Activated T-helper 9 cell treated with anti-CD3 and anti-CD28 coated beads, Interleukin-2, amount 50 U/mL, for 16 hours (primary cell): Measurements from ENCODE around the gene TMEM184B.

Source experiments
- DNase-seq: peaks from one replicate; pipeline ENCODE4 v3.0.0-alpha.2; 2020; ENCODE audit warnings: low read depth

Gene TMEM184B

GRCh38 chr22:38276166-38276565, 3.4 kb upstream of the TMEM184B start:
- DNase-seq = no peak

GRCh38 chr22:38273135-38273826, 471 bp upstream of the TMEM184B start:
- no peak for DNase-seq

- no peak for DNase-seq
These were observed 860 bp downstream of the TMEM184B start for GRCh38 chr22:38271927-38272372.

GRCh38 chr22:38271101-38271500, 1.7 kb downstream of the TMEM184B start:
- DNase-seq = no peak

GRCh38 chr22:38270091-38270992, 2.5 kb downstream of the TMEM184B start:
- DNase-seq = no peak

GRCh38 chr22:38269466-38269865, 3.3 kb downstream of the TMEM184B start:
- DNase-seq = no peak

GRCh38 chr22:38267086-38267485, 5.7 kb downstream of the TMEM184B start:
- DNase-seq = peak; percentile 15

- DNase-seq = no peak
These were observed 6.7 kb downstream of the TMEM184B start for GRCh38 chr22:38266120-38266519.

- DNase-seq = no peak
These were observed 8.4 kb downstream of the TMEM184B start for GRCh38 chr22:38264322-38264843.

GRCh38 chr22:38262051-38262795, 10.6 kb downstream of the TMEM184B start:
- peak; percentile 24 for DNase-seq

- DNase-seq = no peak
These were observed 11.8 kb downstream of the TMEM184B start for GRCh38 chr22:38260761-38261681.

GRCh38 chr22:38259370-38259769, 13.4 kb downstream of the TMEM184B start:
- no peak for DNase-seq

GRCh38 chr22:38258895-38259294, 13.9 kb downstream of the TMEM184B start:
- DNase-seq = no peak

GRCh38 chr22:38257650-38258250, 15.1 kb downstream of the TMEM184B start:
- no peak for DNase-seq

GRCh38 chr22:38257181-38257580, 15.6 kb downstream of the TMEM184B start:
- DNase-seq = no peak

- DNase-seq = no peak
These were observed 17.1 kb downstream of the TMEM184B start for GRCh38 chr22:38255697-38256096.

- no peak for DNase-seq
These were observed 21.5 kb downstream of the TMEM184B start for GRCh38 chr22:38251341-38251692.

GRCh38 chr22:38250643-38251340, 22.0 kb downstream of the TMEM184B start:
- DNase-seq = no peak

GRCh38 chr22:38249803-38250642, 22.8 kb downstream of the TMEM184B start:
- no peak for DNase-seq
